ENCODE measurements around the gene HTR6.
"Not testable (repeated sequence)": the region's sequence is repeated elsewhere in the genome, so short reads cannot be mapped to it uniquely, and the experiment has no call there.

The HTR6 gene

DNA sequence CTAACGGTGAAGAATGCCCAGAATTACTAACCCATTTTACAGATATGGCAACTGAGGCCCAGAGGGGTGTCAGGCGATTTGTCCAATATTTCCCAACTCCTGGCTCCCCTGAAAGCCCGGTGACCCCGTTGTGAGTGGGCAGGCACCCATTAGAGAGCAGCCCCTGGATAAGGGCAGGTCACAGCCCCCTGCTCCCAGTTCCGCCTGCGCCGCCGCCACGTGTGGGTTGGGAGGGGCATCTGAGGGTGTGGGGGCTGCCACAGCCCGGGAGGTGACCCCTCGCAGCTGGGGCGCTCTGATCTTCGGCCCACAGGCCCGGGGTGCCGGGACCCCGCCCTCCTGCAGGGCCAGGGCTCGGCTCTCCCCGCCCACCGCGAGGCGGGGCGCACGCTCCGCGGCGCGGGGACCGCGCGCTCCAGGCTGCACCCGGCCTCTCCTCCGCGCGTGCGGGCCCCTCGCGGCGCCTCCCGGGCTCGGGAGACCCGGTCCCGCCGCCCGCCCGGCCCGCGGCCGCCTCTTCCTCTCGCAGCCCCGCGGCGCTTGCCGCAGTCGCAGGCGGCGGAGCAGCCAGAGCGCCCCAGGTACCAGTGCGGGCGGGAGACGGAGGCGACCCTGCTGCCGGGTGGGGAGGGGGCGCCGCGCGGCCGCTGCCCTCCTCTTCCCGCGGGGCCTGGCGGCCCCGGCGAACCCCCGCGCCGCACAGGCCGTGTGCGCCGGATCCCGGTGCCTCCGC lies at the start of gene HTR6:
HTR6 (plus strand) TSS at position 423 of the 733 bp plus-strand sequence. CDS start 879 bp downstream, outside the sequence.
- DNase-seq, result no peak

GRCh38 chr1:19615438-19615837 lies 49.2 kb upstream of the HTR6 start:
- DNase-seq, result no peak

- no peak for DNase-seq
Observed at GRCh38 chr1:19616489-19616888, 48.2 kb upstream of the HTR6 start.

GRCh38 chr1:19617376-19617775 lies 47.3 kb upstream of the HTR6 start:
- DNase-seq, result no peak

DNA sequence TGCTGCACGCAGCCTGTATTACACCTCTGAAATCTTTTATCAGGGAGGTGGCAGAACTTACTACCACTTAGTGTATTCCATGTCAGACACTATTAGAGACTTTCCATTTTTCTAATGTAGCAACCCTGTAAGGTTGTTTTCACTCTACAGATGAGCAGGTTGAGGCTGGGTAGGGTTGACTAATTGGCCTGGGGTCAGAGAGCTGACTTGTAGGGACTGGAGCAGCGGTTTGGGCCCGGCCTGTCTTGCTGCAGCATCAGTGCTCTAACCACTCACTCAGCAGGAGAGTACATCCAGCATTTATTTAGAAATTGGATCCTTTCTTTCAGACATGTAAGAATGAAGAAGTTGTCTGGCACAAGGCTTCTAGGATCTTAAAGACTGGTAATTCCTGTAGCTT lies 46.2 kb upstream of the HTR6 start:
- DNase-seq, result no peak

DNA sequence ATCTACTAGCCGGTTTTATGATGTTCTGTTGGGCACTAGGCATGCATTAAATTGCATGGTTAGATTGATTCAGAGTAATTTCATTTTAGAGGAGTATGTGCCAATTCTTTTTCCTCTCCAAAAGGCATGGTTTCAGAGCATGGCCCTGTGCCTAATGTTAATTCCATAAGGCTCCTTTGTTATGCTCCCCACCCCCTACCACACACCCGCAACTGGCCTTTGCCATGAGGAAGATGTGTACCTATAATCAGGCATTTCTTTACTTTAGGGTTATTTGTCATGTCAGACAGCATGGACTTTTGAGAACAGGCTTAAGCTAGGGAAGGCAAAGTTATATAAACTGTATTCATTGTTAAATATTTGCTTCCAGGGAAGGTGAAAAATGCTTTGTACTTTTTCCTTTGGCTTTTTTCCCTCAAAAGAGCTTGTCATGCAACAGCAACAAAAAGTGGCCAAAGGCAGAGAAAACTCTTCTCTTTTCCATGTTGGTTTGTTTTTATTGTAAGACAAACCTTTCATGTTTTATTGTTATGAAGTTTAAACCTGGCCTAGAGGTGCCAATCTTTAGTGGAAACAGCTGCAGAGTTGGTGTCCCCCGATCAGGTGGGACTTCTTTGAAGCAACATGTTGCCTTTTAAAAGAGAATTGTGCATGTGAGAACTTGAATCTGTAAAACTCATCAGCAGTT lies 44.8 kb upstream of the HTR6 start:
- DNase-seq, result no peak

- DNase-seq, result no peak
Observed at GRCh38 chr1:19620786-19621185, 43.9 kb upstream of the HTR6 start.

DNA sequence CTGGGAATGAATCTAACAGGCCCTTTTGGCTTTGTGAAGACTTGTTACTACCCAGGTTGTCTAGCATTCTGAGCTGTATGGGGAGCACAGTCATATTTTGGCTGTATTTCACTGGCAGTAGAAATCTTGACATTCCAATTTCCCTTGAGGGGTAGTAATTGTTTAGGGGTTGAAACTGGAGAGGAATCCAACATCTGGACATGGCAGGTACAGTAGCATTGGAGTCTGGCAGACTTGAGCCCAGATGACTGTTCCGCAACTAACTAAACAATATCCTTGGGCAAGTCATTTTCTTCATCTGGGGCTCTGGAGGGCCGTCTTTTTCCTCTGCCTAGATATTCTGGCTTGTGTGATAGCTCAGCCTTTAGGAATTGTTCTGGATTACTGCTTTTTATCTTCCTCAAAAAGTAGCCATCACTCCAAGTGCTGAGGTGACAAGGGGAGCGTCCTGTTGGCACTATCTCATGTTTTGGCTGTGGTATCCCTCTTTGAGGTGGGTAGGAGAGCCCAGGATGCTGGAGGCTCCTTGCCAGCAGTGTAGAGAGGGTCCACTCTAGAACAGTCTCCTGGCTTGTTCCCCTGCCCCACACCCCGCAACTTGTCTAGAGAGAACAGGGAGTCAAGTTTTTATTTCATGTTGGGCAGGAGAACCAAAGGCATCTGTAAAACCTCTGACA lies 43.3 kb upstream of the HTR6 start:
- no peak for DNase-seq

DNA sequence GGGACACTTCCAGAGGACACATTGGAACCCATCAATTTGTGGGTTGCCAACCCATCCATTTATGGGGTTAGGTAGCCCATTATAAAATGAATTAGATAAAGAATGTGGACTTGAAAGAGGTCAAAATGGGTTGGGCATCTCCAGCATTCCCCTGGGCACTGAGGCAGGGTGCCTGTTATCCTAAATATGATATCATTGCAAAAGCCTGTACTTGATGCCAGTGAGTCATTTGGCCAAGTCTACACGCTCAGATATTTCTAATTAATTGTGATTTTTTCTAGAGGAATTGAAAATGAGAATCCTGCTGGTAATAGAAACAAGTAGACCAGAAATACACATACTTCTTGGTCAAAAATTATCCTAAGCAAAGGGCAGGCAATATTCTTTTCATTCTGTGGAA lies 42.5 kb upstream of the HTR6 start:
- DNase-seq, result no peak

- no peak for DNase-seq
Observed at GRCh38 chr1:19623523-19623922, 41.2 kb upstream of the HTR6 start.

DNA sequence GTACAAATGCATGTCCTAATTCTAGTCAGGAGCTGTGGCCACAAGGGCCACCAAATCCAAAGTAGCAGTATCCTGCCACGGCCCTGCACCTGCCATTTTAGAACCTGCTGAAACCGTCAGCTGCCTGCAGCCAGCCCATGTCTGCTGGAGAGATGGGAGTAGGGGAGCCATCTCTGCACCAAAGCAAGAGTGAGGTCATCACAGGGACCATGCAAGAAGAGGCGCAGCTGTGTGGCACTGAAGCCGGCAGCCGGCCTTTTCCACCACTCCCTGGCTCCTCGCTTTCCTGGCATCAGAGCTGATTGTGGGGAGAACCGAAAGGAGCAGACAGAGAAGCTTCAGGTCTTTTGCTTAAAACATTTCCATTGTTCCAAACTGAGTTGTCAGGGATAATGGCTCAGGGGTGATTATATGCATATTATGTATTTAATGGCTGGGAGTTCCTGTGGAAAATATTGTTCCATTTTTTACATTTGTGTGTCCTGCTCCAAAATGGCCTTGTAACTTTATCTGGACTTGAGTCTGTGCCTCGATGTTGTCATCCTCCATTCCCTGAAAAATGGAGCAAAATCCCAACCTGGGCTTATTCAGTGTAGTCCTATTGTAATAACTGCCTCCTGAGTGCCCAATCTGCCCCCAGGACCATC lies 39.3 kb upstream of the HTR6 start:
- no peak for DNase-seq

DNA sequence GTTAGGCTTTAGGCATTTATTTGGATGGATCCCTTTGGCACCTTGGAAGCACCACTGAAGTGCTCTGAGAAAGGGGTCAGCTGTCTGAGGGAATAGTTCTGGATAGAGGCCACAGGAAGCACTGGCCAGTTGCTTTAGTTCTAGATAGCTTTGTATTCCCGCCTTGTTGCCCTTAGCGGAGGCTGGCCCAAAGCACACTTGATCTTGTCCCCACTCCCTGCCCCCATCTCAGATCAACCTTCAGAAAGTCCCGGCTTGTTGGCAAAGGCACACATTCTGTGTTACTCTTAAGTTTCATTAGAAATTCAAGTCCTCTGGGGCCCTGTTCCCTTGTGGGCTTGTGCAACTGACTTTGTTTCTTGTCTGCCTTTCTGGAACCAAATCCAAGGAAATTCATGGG lies 35.8 kb upstream of the HTR6 start:
- no peak for DNase-seq

DNA sequence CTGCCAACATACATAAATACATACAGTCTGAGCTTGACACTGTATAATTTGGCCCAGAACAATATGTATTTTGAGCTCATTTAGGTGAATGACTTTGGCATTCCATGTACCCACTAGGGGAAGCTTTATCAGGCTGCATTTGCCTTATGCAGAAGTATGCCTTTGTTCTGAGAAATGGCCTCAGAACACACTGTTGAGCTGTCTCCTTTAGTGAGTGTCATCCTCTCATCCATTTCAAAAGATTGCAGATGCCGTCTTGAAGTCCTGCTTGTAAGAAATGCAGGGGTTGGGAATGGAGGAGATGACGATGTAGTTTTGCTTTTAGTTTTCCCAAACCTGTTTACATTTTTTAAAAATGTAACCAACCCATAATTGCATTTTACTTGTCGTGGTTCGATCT lies 35.3 kb upstream of the HTR6 start:
- no peak for DNase-seq

DNA sequence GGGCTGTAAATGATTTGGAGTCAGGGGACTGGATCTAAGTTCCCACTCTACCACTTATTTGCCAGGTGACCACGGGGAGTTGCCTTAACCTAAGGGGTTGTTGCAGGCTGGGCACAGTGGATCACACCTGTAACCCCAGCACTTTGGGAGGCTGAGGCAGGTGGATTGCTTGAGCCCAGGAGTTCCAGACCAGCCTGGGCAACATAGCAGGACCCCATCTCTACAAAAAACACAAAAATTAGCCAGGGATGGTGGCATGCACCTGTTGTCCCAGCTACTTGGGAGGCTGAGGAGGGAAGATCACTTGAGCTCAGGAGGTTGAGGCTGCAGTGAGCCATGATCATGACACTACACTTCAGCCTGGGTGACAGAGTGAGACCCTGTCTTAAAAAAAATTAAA lies 34.5 kb upstream of the HTR6 start:
- DNase-seq, result not testable (repeated sequence)

DNA sequence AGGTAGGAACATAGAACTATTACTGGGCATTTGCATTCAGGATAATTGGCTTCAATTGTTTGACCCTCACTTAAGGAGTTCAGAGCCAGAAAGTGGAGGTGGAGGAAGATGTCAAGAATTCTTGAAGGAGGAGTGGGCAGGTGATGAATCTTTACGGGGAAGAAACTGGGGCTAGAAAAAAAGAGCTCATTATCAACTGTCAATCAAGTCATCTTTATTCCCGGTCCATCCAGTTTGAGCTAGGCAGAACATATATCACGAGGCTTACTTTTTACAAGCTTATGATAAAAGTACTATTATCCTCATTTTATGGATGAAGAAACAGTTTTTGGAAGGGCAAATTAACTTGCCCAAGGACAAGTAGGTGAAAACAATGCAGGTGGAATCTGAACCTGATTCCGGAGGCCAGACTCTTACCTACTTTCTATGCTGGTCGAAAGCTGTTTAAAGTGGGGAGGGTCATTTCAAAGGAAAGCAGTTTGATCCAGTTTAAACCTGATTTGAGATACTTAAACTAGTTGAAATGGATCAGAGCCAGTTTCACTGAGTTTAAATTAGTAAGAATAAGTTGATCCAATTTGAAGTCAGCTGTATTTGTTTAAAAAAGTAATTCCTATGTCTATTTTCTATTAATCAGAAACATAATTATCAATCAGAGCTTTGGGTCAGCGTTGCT lies 33.8 kb upstream of the HTR6 start:
- no peak for DNase-seq

GRCh38 chr1:19632211-19632610 lies 32.5 kb upstream of the HTR6 start:
- no peak for DNase-seq

GRCh38 chr1:19633106-19633505 lies 31.6 kb upstream of the HTR6 start:
- no peak for DNase-seq

- DNase-seq, result not testable (repeated sequence)
Observed at GRCh38 chr1:19635064-19635463, 29.6 kb upstream of the HTR6 start.

DNA sequence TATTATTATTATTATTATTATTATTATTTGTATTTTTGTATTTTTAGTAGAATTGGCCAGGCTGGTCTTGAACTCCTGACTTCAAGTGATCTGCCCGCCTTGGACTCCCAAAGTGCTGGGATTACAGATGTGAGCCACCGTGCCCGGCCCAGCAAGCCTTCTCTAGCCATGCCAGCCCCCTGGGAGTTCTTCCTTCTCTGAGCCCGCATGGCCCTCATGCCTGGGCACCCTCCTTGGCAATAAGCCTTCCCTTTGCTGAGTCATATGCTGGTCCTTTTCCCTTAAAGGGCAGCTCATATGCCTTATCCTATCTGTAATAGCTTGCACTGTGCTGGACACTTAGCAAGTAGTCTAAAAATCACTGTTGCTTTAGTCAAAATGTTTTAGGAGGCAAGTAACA lies 29.0 kb upstream of the HTR6 start:
- DNase-seq, result no peak

DNA sequence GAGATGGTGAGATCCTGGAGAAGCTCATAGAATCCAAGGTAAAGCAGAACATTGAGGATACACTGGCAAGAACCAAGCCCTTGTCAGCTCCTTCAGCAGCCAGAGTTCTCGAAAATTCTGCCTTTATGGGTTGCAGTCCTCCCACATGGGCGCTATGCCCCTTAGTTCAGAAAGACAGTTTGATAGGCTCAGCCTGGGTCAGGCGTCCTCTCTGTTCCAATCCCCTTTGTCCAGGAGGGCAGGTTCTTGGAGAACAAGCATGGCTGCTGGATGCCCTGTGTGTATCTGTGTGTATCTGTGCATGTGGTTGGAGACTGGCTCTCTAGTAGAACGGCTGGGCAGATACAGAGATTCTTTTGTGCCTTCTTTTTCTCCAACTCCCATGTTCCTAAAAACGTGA lies 28.6 kb upstream of the HTR6 start:
- DNase-seq, result no peak

DNA sequence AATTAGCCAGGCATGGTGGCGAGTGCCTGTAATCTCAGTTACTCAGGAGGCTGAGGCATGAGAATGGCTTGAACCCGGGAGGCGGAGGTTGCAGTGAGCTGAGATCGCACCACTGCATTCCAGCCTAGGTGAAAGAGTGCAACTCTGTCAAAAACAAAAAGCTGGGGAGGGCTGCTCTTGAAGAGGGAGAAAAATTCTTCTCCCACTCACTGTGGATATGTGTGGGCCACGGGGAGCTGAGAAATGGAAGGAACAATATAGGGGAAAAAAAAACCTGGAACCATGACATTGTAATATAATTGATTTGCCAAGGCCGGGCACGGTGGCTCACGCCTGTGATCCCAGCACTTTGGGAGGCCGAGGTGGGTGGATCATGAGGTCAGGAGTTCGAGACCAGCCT lies 27.9 kb upstream of the HTR6 start:
- DNase-seq, result not testable (repeated sequence)

DNA sequence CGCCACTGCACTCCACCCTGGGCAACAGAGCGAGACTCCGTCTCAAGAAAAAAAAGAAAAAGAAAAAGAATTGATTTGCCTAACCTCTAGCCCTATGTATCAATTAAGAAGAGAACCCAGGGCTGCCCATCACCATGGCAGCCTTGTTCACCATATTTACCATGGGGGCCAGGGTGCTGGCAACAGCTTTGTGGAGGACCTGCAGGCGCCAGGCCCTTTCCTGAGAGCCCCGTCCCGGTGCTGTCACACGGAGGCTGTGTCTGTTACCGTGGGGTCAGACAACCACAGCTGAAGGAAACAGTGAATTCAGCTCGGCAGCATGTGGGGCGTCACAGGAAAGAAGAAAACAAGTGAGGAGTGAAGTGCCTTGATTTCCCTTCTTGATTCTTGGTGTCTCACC lies 27.1 kb upstream of the HTR6 start:
- no peak for DNase-seq

GRCh38 chr1:19639228-19639627 lies 25.4 kb upstream of the HTR6 start:
- not testable (repeated sequence) for DNase-seq
